HepG2 (cell line): ENCODE measurements around the gene OBP2A. TPM values are rescaled to one million over a fixed set of nuclear protein-coding genes. Genes with fewer than 3 reads are reported as not detected.

ENCODE experiments used
- ATAC-seq: fragments of 200-7000 bp; cut with Tn5 transposase; 3 replicates; pipeline ENCODE4 v1.9.1; 2020; ENCODE audit warnings: mild to moderate bottlenecking, moderate library complexity
- BruUV-seq: library from RNA; stranded (reverse); fragments of 400-500 nt; replicated peaks from 2 replicates; lab custom pipeline; 2021; lab: Mats Ljungman, UMichigan
- CTCF ChIA-PET: fragments of 300-600 bp; formaldehyde crosslinking; extraction: SDS; loops from one replicate; lab custom pipeline; 2021; ENCODE audit warnings: low total read pairs, inconsistent platforms, low intra/inter-chr PET ratio; lab: Yijun Ruan, JAX
- POLR2A ChIA-PET: fragments of 350-600 bp; sonication (Branson Sonifier 250); formaldehyde crosslinking; loops from one replicate; lab custom pipeline; 2020; ENCODE audit warnings: antibody characterized with exemption, inconsistent platforms; lab: Yijun Ruan, JAX
- DNase-seq: peaks from one replicate; pipeline ENCODE4 v3.0.0-alpha.2; 2015; ENCODE audit warnings: low spot score
- FAIRE-seq: peaks from 3 replicates; lab custom pipeline; 2011; peaks lifted over from hg19 to GRCh38; lab: Jason Lieb, UNC
- H2AFZ ChIP-seq: one replicate; pipeline ENCODE4 v1.6.1; 2011; ENCODE audit warnings: low read length, inconsistent platforms
- H3K27ac ChIP-seq: fragments of 300-600 bp; 3 replicates; pipeline ENCODE4 v1.8.0; 2011; ENCODE audit warnings: mixed run types, mild to moderate bottlenecking, mixed read lengths, low read length, inconsistent platforms; ENCODE audit not compliant: insufficient read depth; ENCODE audit errors: extremely low read length
- H3K27me3 ChIP-seq, 2 experiments: fragments of 200-600 bp in 1 of 2; 2 replicates in 1 of 2; 3 replicates in 1 of 2; pipeline versions ENCODE4 v1.6.0 to v1.8.0; 2011; ENCODE audit warnings: low read length in 2 of 2, mild to moderate bottlenecking in 2 of 2, moderate library complexity in 2 of 2, inconsistent platforms in 1 of 2; ENCODE audit not compliant: insufficient read depth in 2 of 2, control insufficient read depth in 1 of 2
- H3K36me3 ChIP-seq, 2 experiments: fragments of 200-600 bp in 1 of 2; replicated peaks in 1 of 2; 2 replicates in 1 of 2; 3 replicates in 1 of 2; pipeline versions ENCODE4 v1.5.1 to v1.8.0; 2011; ENCODE audit warnings: low read length in 2 of 2, inconsistent platforms in 1 of 2; ENCODE audit not compliant: insufficient read depth in 2 of 2, control insufficient read depth in 1 of 2
- H3K4me1 ChIP-seq: 2 replicates; pipeline ENCODE4 v1.5.1; 2012; ENCODE audit warnings: low read length, inconsistent platforms; ENCODE audit not compliant: insufficient read depth
- H3K4me2 ChIP-seq: 2 replicates; pipeline ENCODE4 v1.6.0; 2011; ENCODE audit warnings: low read depth, low read length, inconsistent platforms
- H3K4me3 ChIP-seq, 3 experiments: fragments of 200-600 bp in 1 of 3; sonication (generic), shearing (Covaris generic) in 1 of 3; replicated peaks in 1 of 3; 2 replicates each; pipeline ENCODE4 v1.5.1; 2011 to 2016; ENCODE audit warnings: low read length in 3 of 3, inconsistent platforms in 2 of 3, low read depth in 2 of 3, mild to moderate bottlenecking in 2 of 3, control low read depth in 1 of 3, mixed read lengths in 1 of 3; ENCODE audit not compliant: insufficient read depth in 1 of 3
- H3K79me2 ChIP-seq: one replicate; pipeline ENCODE4 v1.6.1; 2011; ENCODE audit warnings: low read length, inconsistent platforms; ENCODE audit not compliant: insufficient read depth
- H3K9ac ChIP-seq: 2 replicates; pipeline ENCODE4 v1.6.0; 2011; ENCODE audit warnings: mild to moderate bottlenecking, low read depth, low read length, inconsistent platforms; ENCODE audit not compliant: insufficient read depth
- H3K9me3 ChIP-seq: 2 replicates; pipeline ENCODE4 v1.5.1; 2012; ENCODE audit warnings: mild to moderate bottlenecking, low read length
- H4K20me1 ChIP-seq: 2 replicates; pipeline ENCODE4 v1.6.0; 2011; ENCODE audit warnings: inconsistent platforms, mild to moderate bottlenecking, low read length, moderate library complexity; ENCODE audit not compliant: insufficient read depth
- AFF4 ChIP-seq: sonication (generic); formaldehyde crosslinking; IDR thresholded peaks from 2 replicates; pipeline ENCODE4 v1.4.0; 2020; ENCODE audit warnings: missing genetic modification reagents
- ATF3 ChIP-seq: sonication (generic); formaldehyde crosslinking; IDR thresholded peaks from 2 replicates; pipeline ENCODE4 v1.4.0; 2020; ENCODE audit warnings: missing genetic modification reagents
- CSRNP1 ChIP-seq: sonication (generic); formaldehyde crosslinking; IDR thresholded peaks from 2 replicates; pipeline ENCODE4 v1.8.1; 2023; ENCODE audit warnings: mild to moderate bottlenecking, missing genetic modification reagents
- KDM2A ChIP-seq: sonication (generic); formaldehyde crosslinking; IDR thresholded peaks from 2 replicates; pipeline ENCODE4 v1.4.0; 2020; ENCODE audit warnings: low read depth, missing genetic modification reagents, borderline replicate concordance
- KLF15 ChIP-seq: sonication (generic); formaldehyde crosslinking; IDR thresholded peaks from 2 replicates; pipeline ENCODE4 v1.8.1; 2023; ENCODE audit warnings: borderline replicate concordance, mild to moderate bottlenecking, inconsistent platforms, missing genetic modification reagents, mixed read lengths
- NCOR1 ChIP-seq: fragments of 200-600 bp; sonication (generic); IDR thresholded peaks from 2 replicates; pipeline ENCODE4 v1.7.0; 2017; ENCODE audit warnings: antibody characterized with exemption, low read length, borderline replicate concordance
- SMAD9 ChIP-seq: sonication (generic); formaldehyde crosslinking; IDR thresholded peaks from 2 replicates; pipeline ENCODE4 v1.5.1; 2020; ENCODE audit warnings: mild to moderate bottlenecking, missing genetic modification reagents
- U2AF2 ChIP-seq: fragments of 200-400 bp; formaldehyde crosslinking; IDR thresholded peaks from 2 replicates; pipeline ENCODE4 v1.6.1; 2017; ENCODE audit warnings: low read depth, mild to moderate bottlenecking, low read length
- ZBTB14 ChIP-seq: sonication (generic); formaldehyde crosslinking; IDR thresholded peaks from 2 replicates; pipeline ENCODE4 v1.4.0; 2020; ENCODE audit warnings: missing genetic modification reagents
- ZNF567 ChIP-seq: sonication (generic); formaldehyde crosslinking; IDR thresholded peaks from 2 replicates; pipeline ENCODE4 v1.8.1; 2023; ENCODE audit warnings: mild to moderate bottlenecking, missing genetic modification reagents, borderline replicate concordance
- ZNF580 ChIP-seq: IDR thresholded peaks from 2 replicates; pipeline ENCODE4 v1.6.1; 2016; ENCODE audit warnings: low read depth, borderline replicate concordance
- ZNF75D ChIP-seq: sonication (generic); formaldehyde crosslinking; IDR thresholded peaks from 2 replicates; pipeline ENCODE4 v1.8.1; 2023; ENCODE audit warnings: missing genetic modification reagents, mild to moderate bottlenecking, borderline replicate concordance
- ZNF839 ChIP-seq: sonication (generic); formaldehyde crosslinking; IDR thresholded peaks from 2 replicates; pipeline ENCODE4 v1.4.0; 2020; ENCODE audit warnings: missing genetic modification reagents, mild to moderate bottlenecking, borderline replicate concordance
- whole genome bisulfite sequencing: methylation state at CpG from one replicate; pipeline ENCODE4 v1.1.6; 2017; ENCODE audit warnings: low lambda C conversion rate; 5-methylcytosine and 5-hydroxymethylcytosine counted together
- in situ Hi-C: cut with HindIII; loops from 2 replicates; pipeline ENCODE4 v1.10.0; 2017; ENCODE audit warnings: low pct_unique_long_range_greater_than_20kb; ENCODE audit not compliant: extremely low pct_ligation_motif_present
- intact Hi-C: fragments of 100-400 bp; cut with micrococcal nuclease; formaldehyde crosslinking; loops from one replicate; pipeline ENCODE4 v1.10.0; 2022; ENCODE audit not compliant: unreplicated experiment
- polyA plus RNA-seq, 8 experiments: library from polyadenylated mRNA; depleted of rRNA in 3 of 8; stranded (reverse) in 7 of 8; unstranded in 1 of 8; fragments of >200 nt; fragmentation: Illumina TruSeq in 4 of 8; extraction: Trizol in 4 of 8; gene quantifications; 2 replicates each; pipeline versions ENCODE4 v1.2.1 to v1.2.3, GENCODE V29; 2011 to 2016; ENCODE audit warnings: low read depth in 4 of 8, missing spikeins in 1 of 8, mixed read lengths in 1 of 8; ENCODE audit not compliant: insufficient read depth in 1 of 8
- total RNA-seq, 5 experiments: library from RNA; depleted of rRNA; stranded (reverse); fragments of >200 nt; fragmentation: Illumina TruSeq; extraction: Trizol; gene quantifications; 2 replicates each; pipeline ENCODE4 v1.2.3, GENCODE V29; 2016; ENCODE audit warnings: low read depth in 1 of 5

OBP2A gene
- total and polyA plus RNA-seq, 2 of the 13 experiments (the other 11 are each of a cell fraction or from before 2014, with no cell fraction given): 0.32 TPM; not detected in 1

- FAIRE-seq (no peak), ATAC-seq (no peak), DNase-seq (no peak)
- Histone ChIP-seq H3K27ac (peak overlapping the region; percentile 67), H2AFZ (no peak overlapping the region), H3K9me3 (no peaks in the 10 kb centered on the region), H3K4me2 (peak overlapping the region; percentile 84), H3K4me3 (peak overlapping the region; percentile 80 to 96 (median 92)), H3K79me2 (peaks cover 10% of the 10 kb centered on the region), H3K4me1 (peaks cover 32% of the 10 kb centered on the region), H3K9ac (peak overlapping the region; percentile 89), H4K20me1 (peaks cover 16% of the 10 kb centered on the region), H3K36me3 (peaks cover 13 to 26% of the 10 kb centered on the region in 2 experiments), H3K27me3 (no peaks in the 10 kb centered on the region)
- WGBS: 69% methylated on average over 11 of the region's 38 CpGs
- CTCF ChIA-PET: no interaction called here
- POLR2A ChIA-PET: no interaction called here
- BruUV-seq: no TSS peak
- in situ Hi-C loops: no loop called here
- intact Hi-C loops: loop anchor here (2.0 kb wide), 1 partner anchor 21 kb away; no protein-coding TSS in a partner anchor
- no peak for TF ChIP-seq ATF3 (CRISPR knock-in tag)
- TF ChIP-seq KLF15 (CRISPR knock-in tag): no peak
- TF ChIP-seq U2AF2: 0 out of 2 replicates have a peak, but pooled peaks have one; percentile 17
- no peak for TF ChIP-seq NCOR1
- peak; percentile 61; the same call in 1 of the 2 replicates for TF ChIP-seq ZBTB14 (CRISPR knock-in tag)
- no peak for TF ChIP-seq CSRNP1 (CRISPR knock-in tag)
- no peak for TF ChIP-seq ZNF580 (CRISPR knock-in tag)
- TF ChIP-seq ZNF567 (CRISPR knock-in tag): 0 out of 2 replicates have a peak, but pooled peaks have one; percentile 36
- no peak for TF ChIP-seq SMAD9 (CRISPR knock-in tag)
- TF ChIP-seq ZNF839 (CRISPR knock-in tag): 0 out of 2 replicates have a peak, but pooled peaks have one; percentile 48
- TF ChIP-seq KDM2A (CRISPR knock-in tag): no peak
- no peak for TF ChIP-seq ZNF75D (CRISPR knock-in tag)
- TF ChIP-seq AFF4 (CRISPR knock-in tag): no peak
These were observed 44.4 kb upstream of the OBP2A start for GRCh38 chr9:135501261-135502167.
